NB4 (cell line): ENCODE results near the gene PGGHG.

Experiments
- DNase-seq: peaks from one replicate; pipeline ENCODE4 v3.0.0; 2010; ENCODE audit warnings: low read depth
- H3K4me3 ChIP-seq: one replicate; pipeline ENCODE4 v1.5.1; 2011; ENCODE audit warnings: mild to moderate bottlenecking, low read depth, low read length, moderate library complexity
- CTCF ChIP-seq: IDR thresholded peaks from one replicate; pipeline ENCODE4 v1.5.1; 2012; ENCODE audit warnings: low read depth, low read length
- MAX ChIP-seq: IDR thresholded peaks from 2 replicates; pipeline ENCODE4 v1.6.1; 2011; ENCODE audit warnings: low read depth, low read length
- MYC ChIP-seq: IDR thresholded peaks from 2 replicates; pipeline ENCODE4 v1.6.1; 2011; ENCODE audit warnings: low read depth, low read length
- POLR2A ChIP-seq: IDR thresholded peaks from 2 replicates; pipeline ENCODE4 v1.6.1; 2011; ENCODE audit warnings: mild to moderate bottlenecking; ENCODE audit not compliant: insufficient read length; ENCODE audit errors: extremely low read depth

PGGHG gene

GRCh38 chr11:259413-259812, 29.5 kb upstream of the PGGHG start:
- H3K4me3 ChIP-seq: no peak overlapping the region
- DNase-seq: no peak
- TF ChIP-seq MAX (no peak), MYC (no peak), POLR2A (no peak), CTCF (no peak)

- no peak overlapping the region for H3K4me3 ChIP-seq
- TF ChIP-seq POLR2A: no peak
- no peak for TF ChIP-seq MYC
- no peak for TF ChIP-seq CTCF
- no peak for TF ChIP-seq MAX
- DNase-seq: no peak
Measured at GRCh38 chr11:261624-262023, 27.3 kb upstream of the PGGHG start.

- H3K4me3 ChIP-seq: no peak overlapping the region
- DNase-seq: peak; percentile 54
- TF ChIP-seq CTCF: no peak
- TF ChIP-seq POLR2A: no peak
- TF ChIP-seq MYC: no peak
- TF ChIP-seq MAX: no peak
Measured at GRCh38 chr11:266676-267439, 22.1 kb upstream of the PGGHG start.

GRCh38 chr11:267491-267994, 21.4 kb upstream of the PGGHG start:
- peak; percentile 77 for DNase-seq
- TF ChIP-seq POLR2A: peak; percentile 55
- TF ChIP-seq MAX: 0 out of 2 replicates have a peak, but pooled peaks have one; percentile 48
- no peak for TF ChIP-seq CTCF
- no peak for TF ChIP-seq MYC
- H3K4me3 ChIP-seq: peak overlapping the region; percentile 76

- peak; percentile 92 for DNase-seq
- peak overlapping the region; percentile 76 for H3K4me3 ChIP-seq
- TF ChIP-seq POLR2A: peak; percentile 18
- TF ChIP-seq MYC: peak; percentile 69
- peak; percentile 67; the same call in 1 of the 2 replicates for TF ChIP-seq MAX
Measured at GRCh38 chr11:268716-269145, 20.2 kb upstream of the PGGHG start.

- peak; percentile 94 for DNase-seq
Measured at GRCh38 chr11:269146-269890, 19.6 kb upstream of the PGGHG start.

More at GRCh38 chr11:269146-269890, 19.6 kb upstream of the PGGHG start:
- H3K4me3 ChIP-seq: peak overlapping the region; percentile 76
- peak; percentile 45; the same call in 1 of the 2 replicates for TF ChIP-seq MAX
- TF ChIP-seq CTCF: no peak
- TF ChIP-seq POLR2A: peak; percentile 40
- TF ChIP-seq MYC: peak; percentile 3; the same call in 1 of the 2 replicates
